Endothelial cell of umbilical vein (primary cell): Measurements from ENCODE around the gene ATG7. TPM values are rescaled to one million over a fixed set of nuclear protein-coding genes. Genes with fewer than 3 reads are reported as not detected.
"Not testable (repeated sequence)": the region's sequence is repeated elsewhere in the genome, so short reads cannot be mapped to it uniquely, and the experiment has no call there.

ENCODE experiments used
- BruUV-seq: library from RNA; stranded (reverse); fragments of 400-500 nt; replicated peaks from 2 replicates; lab custom pipeline; 2021; lab: Mats Ljungman, UMichigan
- CTCF ChIA-PET: fragments of 300-600, 350-600 bp; sonication (Branson Sonifier 250); formaldehyde crosslinking; loops from one replicate; lab custom pipeline; 2021; ENCODE audit warnings: antibody characterized with exemption, inconsistent platforms; lab: Charles Lee
- POLR2A ChIA-PET: fragments of 300-600, 350-600 bp; sonication (Branson Sonifier 250); formaldehyde crosslinking; loops from one replicate; lab custom pipeline; 2021; ENCODE audit warnings: antibody characterized with exemption, inconsistent platforms; lab: Charles Lee
- DNase-seq: peaks from one replicate; pipeline ENCODE4 v3.0.0-alpha.2; 2011; ENCODE audit warnings: low read depth, low spot score
- FAIRE-seq: peaks from 2 replicates; lab custom pipeline; 2011; peaks lifted over from hg19 to GRCh38; lab: Jason Lieb, UNC
- H2AFZ ChIP-seq: 2 replicates; pipeline ENCODE4 v1.6.0; 2012; ENCODE audit warnings: low read depth, low read length, control low read depth, inconsistent platforms
- H3K27ac ChIP-seq: 2 replicates; pipeline ENCODE4 v1.5.1; 2011; ENCODE audit warnings: low read depth, mild to moderate bottlenecking, control low read depth, low read length, moderate library complexity; ENCODE audit not compliant: insufficient read depth
- H3K27me3 ChIP-seq, 2 experiments: 2 replicates each; pipeline versions ENCODE4 v1.6.0 to v1.6.1; 2011; ENCODE audit warnings: low read length in 2 of 2, mixed read lengths in 1 of 2; ENCODE audit not compliant: control insufficient read depth in 2 of 2, insufficient read depth in 2 of 2
- H3K36me3 ChIP-seq, 2 experiments: 2 replicates in 1 of 2; 3 replicates in 1 of 2; pipeline ENCODE4 v1.5.1; 2011; ENCODE audit warnings: low read length in 2 of 2, mild to moderate bottlenecking in 1 of 2, moderate library complexity in 1 of 2; ENCODE audit not compliant: control insufficient read depth in 2 of 2, insufficient read depth in 2 of 2; ENCODE audit errors: extremely low read depth in 1 of 2
- H3K4me1 ChIP-seq: 3 replicates; pipeline ENCODE4 v1.5.1; 2011; ENCODE audit warnings: mild to moderate bottlenecking, low read length; ENCODE audit not compliant: control insufficient read depth, insufficient read depth; ENCODE audit errors: extremely low read depth
- H3K4me2 ChIP-seq: 2 replicates; pipeline ENCODE4 v1.6.1; 2011; ENCODE audit warnings: low read length, control low read depth, mixed read lengths; ENCODE audit not compliant: insufficient read depth
- H3K4me3 ChIP-seq, 3 experiments: fragments of 200-600 bp in 1 of 3; sonication (generic), shearing (Covaris generic) in 1 of 3; replicated peaks in 1 of 3; 2 replicates each; pipeline ENCODE4 v1.5.1; 2011 to 2016; ENCODE audit warnings: control low read depth in 3 of 3, low read length in 3 of 3, mild to moderate bottlenecking in 2 of 3, inconsistent platforms in 1 of 3, low read depth in 1 of 3, moderate library complexity in 1 of 3; ENCODE audit not compliant: insufficient read depth in 1 of 3
- H3K79me2 ChIP-seq: 2 replicates; pipeline ENCODE4 v1.6.0; 2012; ENCODE audit warnings: low read length, inconsistent platforms; ENCODE audit not compliant: control insufficient read depth, insufficient read depth
- H3K9ac ChIP-seq: replicated peaks from 2 replicates; pipeline ENCODE3; 2011; ENCODE audit warnings: low read length, control low read depth; ENCODE audit not compliant: insufficient read depth; ENCODE audit errors: extremely low read depth
- H3K9me1 ChIP-seq: replicated peaks from 3 replicates; pipeline ENCODE4 v1.6.0; 2011; ENCODE audit warnings: mild to moderate bottlenecking, low read length; ENCODE audit not compliant: control insufficient read depth, insufficient read depth; ENCODE audit errors: extremely low read depth
- H3K9me3 ChIP-seq: replicated peaks from 2 replicates; pipeline ENCODE4 v1.5.1; 2012; ENCODE audit warnings: low read length, inconsistent platforms; ENCODE audit not compliant: control insufficient read depth, insufficient read depth
- H4K20me1 ChIP-seq: replicated peaks from 2 replicates; pipeline ENCODE3; 2011; ENCODE audit warnings: mild to moderate bottlenecking, low read length; ENCODE audit not compliant: control insufficient read depth, insufficient read depth; ENCODE audit errors: extremely low read depth
- EZH2 ChIP-seq: IDR thresholded peaks from 2 replicates; pipeline ENCODE4 v1.6.1; 2012; ENCODE audit warnings: borderline replicate concordance, low read depth, mild to moderate bottlenecking, moderate library complexity, low read length, inconsistent platforms; ENCODE audit not compliant: severe bottlenecking
- FOS ChIP-seq: IDR thresholded peaks from 2 replicates; pipeline ENCODE4 v1.6.1; 2011; ENCODE audit warnings: mild to moderate bottlenecking, low read length, moderate library complexity, borderline replicate concordance; ENCODE audit not compliant: insufficient read depth
- GATA2 ChIP-seq: IDR thresholded peaks from 2 replicates; pipeline ENCODE4 v1.7.0; 2011; ENCODE audit warnings: low read depth, mild to moderate bottlenecking, moderate library complexity, mixed read lengths, low read length; ENCODE audit not compliant: insufficient read length, insufficient read depth
- JUN ChIP-seq: IDR thresholded peaks from 2 replicates; pipeline ENCODE4 v1.6.1; 2011; ENCODE audit warnings: borderline replicate concordance, low read depth; ENCODE audit not compliant: insufficient read length, insufficient read depth
- MYC ChIP-seq: IDR thresholded peaks from one replicate; pipeline ENCODE4 v1.6.1; 2011; ENCODE audit warnings: mild to moderate bottlenecking, low read depth, low read length
- POLR2A ChIP-seq: IDR thresholded peaks from 2 replicates; pipeline ENCODE4 v1.6.1; 2012; ENCODE audit warnings: low read depth, mild to moderate bottlenecking, control low read depth, low read length
- POLR2AphosphoS5 ChIP-seq: IDR thresholded peaks from 2 replicates; pipeline ENCODE4 v1.6.1; 2012; ENCODE audit warnings: low read depth, mild to moderate bottlenecking, control low read depth, low read length, moderate library complexity; ENCODE audit not compliant: insufficient read depth
- dilution Hi-C: fragments of 300-500 bp; cut with MboI; formaldehyde crosslinking; loops from one replicate; pipeline ENCODE4 v1.15.0; 2019; ENCODE audit warnings: low sequenced_read_pairs; ENCODE audit not compliant: extremely low pct_ligation_motif_present
- intact Hi-C: fragments of 100-400 bp; cut with micrococcal nuclease; formaldehyde crosslinking; loops from one replicate; pipeline ENCODE4 v1.10.0; 2022
- polyA plus RNA-seq, 4 experiments: library from polyadenylated mRNA; depleted of rRNA in 3 of 4; stranded (reverse) in 3 of 4; unstranded in 1 of 4; fragments of >200 nt; gene quantifications; 2 replicates each; pipeline versions ENCODE4 v1.2.1 to v1.2.3, GENCODE V29; 2011 to 2012; ENCODE audit warnings: missing spikeins in 1 of 4
- total RNA-seq: library from RNA; stranded (reverse); gene quantifications from 2 replicates; pipeline ENCODE4 v1.2.3, GENCODE V29; 2021
- TF ChIP-seq, protein P1 (sequence below), 2 donors: IDR thresholded peaks; 1 replicate in 1 of 2; 2 replicates in 1 of 2; pipeline ENCODE4 v1.5.1; 2011; ENCODE audit warnings: low read length in 2 of 2, mild to moderate bottlenecking in 2 of 2, moderate library complexity in 2 of 2, control low read depth in 1 of 2, inconsistent platforms in 1 of 2, low read depth in 1 of 2; ENCODE audit not compliant: insufficient read depth in 1 of 2; ENCODE audit errors: extremely low read depth in 1 of 2
- TF ChIP-seq, protein P2 (sequence below): IDR thresholded peaks from 2 replicates; pipeline ENCODE4 v1.6.1; 2011; ENCODE audit not compliant: insufficient read depth, insufficient read length

ATG7 gene
- total and polyA plus RNA-seq, 2 donors (not counting 3 experiments of a cell fraction or from before 2014, with no cell fraction given): 30.8 to 48.3 TPM

DNA sequence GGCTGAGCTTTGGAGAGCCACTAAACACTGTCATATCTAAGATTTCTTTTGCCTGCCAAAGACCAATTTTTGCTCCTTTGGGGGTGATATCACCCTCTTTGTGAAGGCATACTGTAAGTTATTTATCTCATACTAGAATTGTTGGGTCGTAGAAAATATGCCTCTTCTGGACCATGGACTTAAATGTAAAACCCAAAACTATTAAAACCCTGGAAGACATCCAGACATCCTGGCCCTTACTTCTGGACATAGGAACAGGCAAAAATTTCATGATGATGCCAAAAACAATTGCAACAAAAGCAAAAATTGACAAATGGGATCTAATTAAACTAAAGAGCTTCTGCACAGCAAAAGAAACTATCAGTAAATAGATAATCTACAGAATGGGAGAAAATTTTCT is 172.2 kb downstream of the ATG7 start:
- no peaks in the 10 kb centered on the region for H3K79me2 ChIP-seq
- no peaks in the 10 kb centered on the region for H3K9me1 ChIP-seq
- no peak for FAIRE-seq
- no peak for DNase-seq
- H3K27me3 ChIP-seq: no peaks in the 10 kb centered on the region
- no peaks in the 10 kb centered on the region for H3K9me3 ChIP-seq
- intact Hi-C loops: no loop called here
- no peak overlapping the region for H3K9ac ChIP-seq
- H3K36me3 ChIP-seq: no peaks in the 10 kb centered on the region
- H3K4me2 ChIP-seq: no peak overlapping the region
- TF ChIP-seq POLR2AphosphoS5 (no peak), POLR2A (no peak), GATA2 (no peak), MYC (no peak), EZH2 (no peak), FOS (no peak), JUN (no peak)
- TF ChIP-seq, protein P1, sequence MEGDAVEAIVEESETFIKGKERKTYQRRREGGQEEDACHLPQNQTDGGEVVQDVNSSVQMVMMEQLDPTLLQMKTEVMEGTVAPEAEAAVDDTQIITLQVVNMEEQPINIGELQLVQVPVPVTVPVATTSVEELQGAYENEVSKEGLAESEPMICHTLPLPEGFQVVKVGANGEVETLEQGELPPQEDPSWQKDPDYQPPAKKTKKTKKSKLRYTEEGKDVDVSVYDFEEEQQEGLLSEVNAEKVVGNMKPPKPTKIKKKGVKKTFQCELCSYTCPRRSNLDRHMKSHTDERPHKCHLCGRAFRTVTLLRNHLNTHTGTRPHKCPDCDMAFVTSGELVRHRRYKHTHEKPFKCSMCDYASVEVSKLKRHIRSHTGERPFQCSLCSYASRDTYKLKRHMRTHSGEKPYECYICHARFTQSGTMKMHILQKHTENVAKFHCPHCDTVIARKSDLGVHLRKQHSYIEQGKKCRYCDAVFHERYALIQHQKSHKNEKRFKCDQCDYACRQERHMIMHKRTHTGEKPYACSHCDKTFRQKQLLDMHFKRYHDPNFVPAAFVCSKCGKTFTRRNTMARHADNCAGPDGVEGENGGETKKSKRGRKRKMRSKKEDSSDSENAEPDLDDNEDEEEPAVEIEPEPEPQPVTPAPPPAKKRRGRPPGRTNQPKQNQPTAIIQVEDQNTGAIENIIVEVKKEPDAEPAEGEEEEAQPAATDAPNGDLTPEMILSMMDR (IDR thresholded peaks at IDR 0.05; ENCODE audit: extremely low read depth in 1 of 2, insufficient read depth in 1 of 2, low read depth in 1 of 2, low read length in 2 of 2): no peak
- TF ChIP-seq, protein P2, sequence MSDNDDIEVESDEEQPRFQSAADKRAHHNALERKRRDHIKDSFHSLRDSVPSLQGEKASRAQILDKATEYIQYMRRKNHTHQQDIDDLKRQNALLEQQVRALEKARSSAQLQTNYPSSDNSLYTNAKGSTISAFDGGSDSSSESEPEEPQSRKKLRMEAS: no peak
- H3K4me3 ChIP-seq: no peak overlapping the region
- ChIA-PET POLR2A (no interaction called here), CTCF (no interaction called here)
- H4K20me1 ChIP-seq: no peaks in the 10 kb centered on the region
- H3K27ac ChIP-seq: no peak overlapping the region
- H3K4me1 ChIP-seq: no peaks in the 10 kb centered on the region
- dilution Hi-C loops: no loop called here
- BruUV-seq: no TSS peak
- no peak overlapping the region for H2AFZ ChIP-seq

DNA sequence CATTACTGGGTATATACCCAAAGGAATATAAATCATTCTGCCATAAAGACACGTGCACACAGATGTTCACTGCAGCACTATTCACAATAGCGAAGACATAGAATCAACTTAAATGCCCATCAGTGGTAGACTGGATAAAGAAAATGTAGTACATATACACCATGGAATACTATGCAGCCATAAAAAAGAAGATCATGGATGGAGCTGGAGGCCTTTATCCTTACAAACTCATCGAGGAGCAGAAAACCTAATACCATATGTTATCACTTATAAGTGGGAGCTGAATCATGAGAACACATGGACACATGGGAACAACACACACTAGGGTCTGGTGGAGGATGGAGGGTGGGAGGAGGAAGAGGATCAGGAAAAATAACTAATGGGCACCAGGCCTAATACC is 173.0 kb downstream of the ATG7 start:
- intact Hi-C loops, dilution Hi-C loops, H3K27ac ChIP-seq, H3K36me3 ChIP-seq, H3K9me3 ChIP-seq, H3K4me3 ChIP-seq, H4K20me1 ChIP-seq, H3K27me3 ChIP-seq, H3K4me1 ChIP-seq, H2AFZ ChIP-seq, DNase-seq, POLR2A ChIA-PET, H3K9me1 ChIP-seq, FAIRE-seq, H3K4me2 ChIP-seq, H3K9ac ChIP-seq, H3K79me2 ChIP-seq, BruUV-seq, CTCF ChIA-PET: not testable (repeated sequence)
